Body of pancreas (tissue), 4 donors: ENCODE results near the gene LILRB1.

Source experiments
- CTCF ChIP-seq, 7 experiments: fragments of 450-650 bp in 4 of 7; fragments of 200-600 bp in 3 of 7; sonication (generic) in 3 of 7; IDR thresholded peaks; one replicate each; pipeline ENCODE4 v1.5.1; 2016 to 2019; ENCODE audit warnings: antibody characterized with exemption in 7 of 7
- POLR2A ChIP-seq, 3 donors: fragments of 450-650 bp; IDR thresholded peaks; one replicate each; pipeline ENCODE4 v1.6.1; 2016; ENCODE audit warnings: antibody characterized with exemption in 3 of 3, mild to moderate bottlenecking in 2 of 3

GRCh38 chr19:54650108-54650655 lies 19.9 kb downstream of the LILRB1 start:
- no peak for TF ChIP-seq CTCF (IDR thresholded peaks at IDR 0.05)
- TF ChIP-seq POLR2A (IDR thresholded peaks at IDR 0.05), result no peak
